Measurements from ENCODE around the gene DHX57. TPM values are rescaled to one million over a fixed set of nuclear protein-coding genes. Genes with fewer than 3 reads are reported as not detected.

The DHX57 gene
- total RNA-seq, 1 donor = 25.0 TPM

DNA sequence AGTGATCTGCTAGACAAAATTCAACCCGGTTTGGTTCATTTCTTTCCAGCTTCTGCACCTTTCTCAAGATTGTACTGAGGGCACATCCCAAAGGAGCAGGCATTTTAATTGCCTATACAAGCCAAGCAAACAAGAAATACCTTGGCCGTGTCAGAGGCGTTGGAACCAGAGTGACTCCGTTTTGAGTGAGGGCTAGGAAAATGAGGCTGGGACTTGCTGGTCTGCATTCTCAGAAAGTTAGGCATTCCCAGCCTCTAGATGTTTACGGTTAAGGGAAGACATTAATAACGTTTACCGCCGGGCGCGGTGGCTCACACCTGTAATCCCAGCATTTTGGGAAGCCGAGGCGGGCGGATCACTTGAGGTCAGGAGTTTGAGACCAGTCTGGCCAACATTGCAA lies 99.2 kb downstream of the DHX57 start:
- TF ChIP-seq, protein P1, sequence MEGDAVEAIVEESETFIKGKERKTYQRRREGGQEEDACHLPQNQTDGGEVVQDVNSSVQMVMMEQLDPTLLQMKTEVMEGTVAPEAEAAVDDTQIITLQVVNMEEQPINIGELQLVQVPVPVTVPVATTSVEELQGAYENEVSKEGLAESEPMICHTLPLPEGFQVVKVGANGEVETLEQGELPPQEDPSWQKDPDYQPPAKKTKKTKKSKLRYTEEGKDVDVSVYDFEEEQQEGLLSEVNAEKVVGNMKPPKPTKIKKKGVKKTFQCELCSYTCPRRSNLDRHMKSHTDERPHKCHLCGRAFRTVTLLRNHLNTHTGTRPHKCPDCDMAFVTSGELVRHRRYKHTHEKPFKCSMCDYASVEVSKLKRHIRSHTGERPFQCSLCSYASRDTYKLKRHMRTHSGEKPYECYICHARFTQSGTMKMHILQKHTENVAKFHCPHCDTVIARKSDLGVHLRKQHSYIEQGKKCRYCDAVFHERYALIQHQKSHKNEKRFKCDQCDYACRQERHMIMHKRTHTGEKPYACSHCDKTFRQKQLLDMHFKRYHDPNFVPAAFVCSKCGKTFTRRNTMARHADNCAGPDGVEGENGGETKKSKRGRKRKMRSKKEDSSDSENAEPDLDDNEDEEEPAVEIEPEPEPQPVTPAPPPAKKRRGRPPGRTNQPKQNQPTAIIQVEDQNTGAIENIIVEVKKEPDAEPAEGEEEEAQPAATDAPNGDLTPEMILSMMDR (IDR thresholded peaks at IDR 0.05; ENCODE audit: insufficient read depth, low read length) = no peak
- DNase-seq (ENCODE audit: low read depth) = no peak
- H3K4me3 ChIP-seq (ENCODE audit: low read depth, low read length) = no peak overlapping the region

DNA sequence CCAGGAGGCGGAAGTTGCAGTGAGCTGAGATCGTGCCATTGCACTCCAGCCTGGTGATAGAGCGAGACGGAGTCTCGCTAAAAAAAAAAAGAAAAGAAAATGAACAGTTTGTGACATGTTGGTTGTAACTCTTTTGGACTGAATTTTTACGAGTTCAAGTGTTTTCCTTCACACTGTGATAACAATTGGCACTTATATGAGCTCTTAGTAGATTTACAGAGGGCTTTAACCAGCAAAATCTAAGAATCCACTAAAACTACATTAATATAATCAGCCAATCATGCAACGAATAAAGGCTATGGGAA lies 99.9 kb downstream of the DHX57 start:
- no peak overlapping the region for H3K4me3 ChIP-seq (ENCODE audit: low read depth, low read length)
- no peak for DNase-seq (ENCODE audit: low read depth)
- TF ChIP-seq, protein P1 (IDR thresholded peaks at IDR 0.05; ENCODE audit: insufficient read depth, low read length) = no peak

DNA sequence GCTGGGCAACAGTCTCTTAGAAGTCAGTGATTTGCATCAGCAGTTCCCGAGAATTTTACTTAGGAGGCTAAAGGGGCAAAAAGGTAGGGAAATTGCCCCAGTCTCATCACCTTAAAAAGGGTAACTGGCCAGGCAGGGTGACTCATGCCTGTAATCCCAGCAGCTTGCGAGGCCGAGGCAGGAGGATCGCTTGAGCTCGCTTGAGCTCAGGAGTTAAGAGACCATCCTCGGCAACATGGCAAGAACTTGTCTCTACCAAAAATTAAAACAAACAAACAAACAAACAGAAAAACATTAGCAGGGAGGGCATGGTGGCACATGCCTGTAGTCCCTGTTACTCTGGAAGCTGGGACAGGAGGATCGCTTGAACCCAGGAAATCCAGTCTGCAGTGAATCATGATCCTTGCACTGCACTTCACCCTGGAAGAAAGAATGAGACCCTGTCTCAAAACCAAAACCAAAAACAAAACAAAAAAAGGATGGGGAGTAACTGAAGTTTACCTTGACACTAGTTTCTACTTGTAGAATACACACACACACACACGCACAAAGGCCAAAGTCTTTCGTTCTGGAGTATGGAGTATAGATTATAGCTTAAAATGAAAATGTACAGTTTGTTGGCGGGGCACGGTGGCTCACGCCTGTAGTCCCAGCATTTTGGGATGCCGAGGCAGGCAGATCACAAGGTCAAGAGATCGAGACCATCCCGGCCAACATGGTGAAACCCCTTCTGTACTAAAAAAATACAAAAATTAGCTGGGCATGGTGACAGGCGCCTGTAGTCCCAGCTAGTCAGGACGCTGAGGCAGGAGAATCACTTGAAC lies 100.4 kb downstream of the DHX57 start:
- no peak for DNase-seq (ENCODE audit: low read depth)
- H3K4me3 ChIP-seq (ENCODE audit: low read depth, low read length) = no peak overlapping the region
- TF ChIP-seq, protein P1 (IDR thresholded peaks at IDR 0.05; ENCODE audit: insufficient read depth, low read length) = no peak

GRCh38 chr2:38771632-38772031 lies 104.1 kb downstream of the DHX57 start:
- peak; percentile 40 for DNase-seq (ENCODE audit: low read depth)
- no peak overlapping the region for H3K4me3 ChIP-seq (ENCODE audit: low read depth, low read length)
- TF ChIP-seq, protein P1 (IDR thresholded peaks at IDR 0.05; ENCODE audit: insufficient read depth, low read length) = no peak

DNA sequence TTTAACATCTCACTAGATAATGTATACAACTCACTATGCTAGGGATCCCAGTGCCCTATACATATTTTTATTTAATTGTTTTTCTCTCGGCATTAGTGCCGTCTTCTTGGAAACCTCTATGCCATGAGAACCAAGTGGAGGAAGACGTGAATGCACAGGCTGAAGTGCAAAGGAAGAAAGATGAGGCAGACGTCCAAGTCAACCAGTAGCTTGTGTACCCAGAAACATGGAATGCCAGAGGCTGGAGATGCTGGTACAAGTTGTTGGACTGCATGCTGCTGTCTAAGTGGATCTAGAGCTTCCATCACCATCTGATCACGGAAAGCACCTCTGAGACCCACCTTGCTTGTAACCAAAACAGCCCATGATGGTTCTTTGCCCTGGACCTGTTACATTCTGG lies 110.2 kb downstream of the DHX57 start:
- no peak for DNase-seq (ENCODE audit: low read depth)
- TF ChIP-seq, protein P1 (IDR thresholded peaks at IDR 0.05; ENCODE audit: insufficient read depth, low read length) = no peak
- no peak overlapping the region for H3K4me3 ChIP-seq (ENCODE audit: low read depth, low read length)

- TF ChIP-seq, protein P1 (IDR thresholded peaks at IDR 0.05; ENCODE audit: insufficient read depth, low read length) = no peak
- no peak overlapping the region for H3K4me3 ChIP-seq (ENCODE audit: low read depth, low read length)
- peak; percentile 85 for DNase-seq (ENCODE audit: low read depth)
Measured at GRCh38 chr2:38765149-38765548, 110.6 kb downstream of the DHX57 start.

DNA sequence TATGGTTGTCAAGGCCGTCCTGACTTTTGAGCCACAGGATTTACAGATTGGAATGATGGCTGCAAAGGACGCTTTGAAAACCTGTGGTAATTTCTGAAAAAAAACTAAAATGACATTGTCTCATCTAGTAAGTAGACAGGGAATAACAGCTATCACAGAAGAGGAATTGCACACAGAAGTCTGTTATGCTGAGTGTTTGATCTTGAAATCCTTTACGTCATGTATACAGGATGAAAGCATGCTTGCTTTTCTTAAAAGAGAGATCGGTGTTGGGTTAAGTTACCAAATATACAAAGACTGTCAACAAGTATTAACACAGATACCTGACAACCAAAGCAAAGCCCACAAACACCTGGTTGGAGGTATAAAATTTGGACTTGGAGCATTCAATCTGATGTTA lies 112.0 kb downstream of the DHX57 start:
- DNase-seq (ENCODE audit: low read depth) = no peak
- TF ChIP-seq, protein P1 (IDR thresholded peaks at IDR 0.05; ENCODE audit: insufficient read depth, low read length) = no peak
- no peak overlapping the region for H3K4me3 ChIP-seq (ENCODE audit: low read depth, low read length)
